B cell (primary cell): Measurements from ENCODE around the gene GGCX. TPM values are rescaled to one million over a fixed set of nuclear protein-coding genes. Genes with fewer than 3 reads are reported as not detected.

Experiments used
- ATAC-seq: fragments of 200-7000 bp; cut with Tn5 transposase; one replicate; pipeline ENCODE4 v1.10.0; 2021; ENCODE audit warnings: low read depth, mild to moderate bottlenecking, moderate number of reproducible peaks, moderate library complexity
- CTCF ChIA-PET: fragments of 350-600 bp; sonication (Branson Sonifier 250); formaldehyde crosslinking; loops from one replicate; lab custom pipeline; 2021; ENCODE audit warnings: antibody characterized with exemption, inconsistent platforms; lab: Charles Lee
- POLR2A ChIA-PET: fragments of 350-600 bp; sonication (Branson Sonifier 250); formaldehyde crosslinking; loops from one replicate; lab custom pipeline; 2021; ENCODE audit warnings: antibody characterized with exemption; lab: Charles Lee
- DNase-seq: peaks from one replicate; pipeline ENCODE4 v3.0.0; 2013
- H2AFZ ChIP-seq: 2 replicates; pipeline ENCODE4 v1.6.1; 2012; ENCODE audit warnings: mild to moderate bottlenecking, low read depth, low read length; ENCODE audit not compliant: insufficient read depth, poor library complexity, severe bottlenecking
- H3K27ac ChIP-seq, 2 donors: 1 replicate in 1 of 2; 2 replicates in 1 of 2; pipeline ENCODE4 v1.5.1; 2012 to 2013; ENCODE audit warnings: low read length in 2 of 2, mild to moderate bottlenecking in 2 of 2, moderate library complexity in 1 of 2
- H3K27me3 ChIP-seq, 4 experiments: fragments of 200-600 bp in 1 of 4; sonication (generic) in 1 of 4; replicated peaks in 1 of 4; 1 replicate in 2 of 4; 2 replicates in 2 of 4; pipeline versions ENCODE4 v1.6.1 to v1.7.0; 2013 to 2016; ENCODE audit warnings: low read length in 3 of 4, mild to moderate bottlenecking in 2 of 4, mixed read lengths in 1 of 4, moderate library complexity in 1 of 4; ENCODE audit not compliant: insufficient read depth in 4 of 4, control insufficient read depth in 3 of 4; ENCODE audit errors: control extremely low read depth in 1 of 4
- H3K36me3 ChIP-seq, 2 experiments: replicated peaks in 1 of 2; 1 replicate in 1 of 2; 2 replicates in 1 of 2; pipeline versions ENCODE4 v1.6.1 to v1.7.1; 2013; ENCODE audit warnings: low read length in 1 of 2; ENCODE audit not compliant: insufficient read depth in 2 of 2, control insufficient read depth in 1 of 2; ENCODE audit errors: control extremely low read depth in 1 of 2, extremely low read depth in 1 of 2
- H3K4me1 ChIP-seq, 2 donors: fragments of 200-600 bp in 1 of 2; sonication (generic) in 1 of 2; 1 replicate in 1 of 2; 2 replicates in 1 of 2; pipeline versions ENCODE4 v1.5.1 to v1.6.1; 2013 to 2017; ENCODE audit warnings: low read length in 2 of 2; ENCODE audit not compliant: control insufficient read depth in 2 of 2, insufficient read depth in 2 of 2
- H3K4me2 ChIP-seq: replicated peaks from 2 replicates; pipeline ENCODE3; 2012; ENCODE audit warnings: mild to moderate bottlenecking, low read depth, low read length; ENCODE audit not compliant: poor library complexity, severe bottlenecking
- H3K4me3 ChIP-seq, 5 experiments: fragments of 200-600 bp in 1 of 5; sonication (generic) in 1 of 5; 1 replicate in 3 of 5; 2 replicates in 2 of 5; pipeline versions ENCODE4 v1.5.1 to v1.7.0; 2011 to 2016; ENCODE audit warnings: low read length in 4 of 5, mild to moderate bottlenecking in 4 of 5, low read depth in 2 of 5, control low read depth in 1 of 5, moderate library complexity in 1 of 5; ENCODE audit not compliant: insufficient read depth in 1 of 5; ENCODE audit errors: control extremely low read depth in 1 of 5, extremely low read depth in 1 of 5
- H3K79me2 ChIP-seq: fragments of 200-600 bp; sonication (generic); one replicate; pipeline ENCODE4 v1.6.0; 2016; ENCODE audit warnings: low read length; ENCODE audit not compliant: control insufficient read depth, insufficient read depth
- H3K9ac ChIP-seq: fragments of 200-600 bp; sonication (generic); 2 replicates; pipeline ENCODE4 v1.6.1; 2017; ENCODE audit warnings: mild to moderate bottlenecking, low read length, moderate library complexity
- H3K9me3 ChIP-seq, 3 donors: one replicate each; pipeline versions ENCODE4 v1.6.1 to v1.7.1; 2013; ENCODE audit warnings: low read length in 2 of 3; ENCODE audit not compliant: control insufficient read depth in 2 of 3, insufficient read depth in 1 of 3; ENCODE audit errors: control extremely low read depth in 1 of 3
- H4K20me1 ChIP-seq: 2 replicates; pipeline ENCODE4 v1.6.0; 2012; ENCODE audit warnings: mild to moderate bottlenecking, low read length; ENCODE audit not compliant: insufficient read depth, control insufficient read depth, poor library complexity, severe bottlenecking
- H3K27ac Mint-ChIP-seq: one replicate; pipeline ENCODE4 v1.8.0; 2021; ENCODE audit warnings: mixed read lengths
- H3K27me3 Mint-ChIP-seq: one replicate; pipeline ENCODE4 v1.8.0; 2021; ENCODE audit warnings: mixed read lengths
- H3K4me1 Mint-ChIP-seq: one replicate; pipeline ENCODE4 v1.8.0; 2021; ENCODE audit warnings: mixed read lengths
- H3K4me3 Mint-ChIP-seq: one replicate; pipeline ENCODE4 v1.8.0; 2021; ENCODE audit warnings: mixed read lengths
- H3K9me3 Mint-ChIP-seq: one replicate; pipeline ENCODE4 v1.8.0; 2022; ENCODE audit warnings: mixed read lengths; ENCODE audit not compliant: insufficient read depth
- CTCF ChIP-seq: fragments of 200-600 bp; IDR thresholded peaks from one replicate; pipeline ENCODE4 v1.8.0; 2022; ENCODE audit warnings: antibody characterized with exemption, mild to moderate bottlenecking
- EZH2 ChIP-seq: IDR thresholded peaks from 2 replicates; pipeline ENCODE4 v1.6.1; 2012; ENCODE audit warnings: borderline replicate concordance, low read depth, mild to moderate bottlenecking, moderate library complexity, low read length; ENCODE audit not compliant: insufficient read depth, poor library complexity, severe bottlenecking
- WGBS: methylation state at CpG from one replicate; pipeline ENCODE4 v1.1.5; 2013; ENCODE audit warnings: missing lambda C conversion rate; ENCODE audit not compliant: insufficient coverage; 5-methylcytosine and 5-hydroxymethylcytosine counted together
- intact Hi-C: fragments of 100-400 bp; cut with micrococcal nuclease; formaldehyde crosslinking; loops from one replicate; pipeline ENCODE4 v1.10.0; 2022
- polyA plus RNA-seq: library from polyadenylated mRNA; depleted of rRNA; stranded (reverse); fragments of >200 nt; gene quantifications from 2 replicates; pipeline ENCODE4 v1.2.3, GENCODE V29; 2012
- total RNA-seq, 2 donors: library from RNA; stranded (reverse); fragments of 120-200 nt in 1 of 2; gene quantifications; 1 replicate in 1 of 2; 2 replicates in 1 of 2; pipeline versions ENCODE4 v1.2.3 to v1.2.4, GENCODE V29; 2013 to 2022

GGCX gene
- total and polyA plus RNA-seq, 2 donors (not counting 1 experiment from before 2014, with no cell fraction given) = 23.5 to 36.8 TPM

- POLR2A ChIA-PET = no interaction called here
- H4K20me1 ChIP-seq = no peaks in the 10 kb centered on the region
- WGBS = 94% methylated on average over 17 of the region's 17 CpGs
- no peak overlapping the region for H3K4me2 ChIP-seq
- H3K79me2 ChIP-seq = no peaks in the 10 kb centered on the region
- peaks cover 13% of the 10 kb centered on the region for H3K4me1 Mint-ChIP-seq
- H3K27me3 Mint-ChIP-seq = no peaks in the 10 kb centered on the region
- no peak overlapping the region for H3K27ac ChIP-seq
- H3K27me3 ChIP-seq = no peaks in the 10 kb centered on the region
- H3K4me3 Mint-ChIP-seq = no peak overlapping the region
- H2AFZ ChIP-seq = no peak overlapping the region
- H3K4me1 ChIP-seq = peaks cover 6 to 15% of the 10 kb centered on the region in 2 donors
- no peak overlapping the region for H3K4me3 ChIP-seq
- CTCF ChIA-PET = no interaction called here
- no peak overlapping the region for H3K27ac Mint-ChIP-seq
- H3K9me3 ChIP-seq = no peaks in the 10 kb centered on the region
- ATAC-seq = no peak
- DNase-seq = no peak
- intact Hi-C loops = no loop called here
- H3K9me3 Mint-ChIP-seq = no peaks in the 10 kb centered on the region
- no peak overlapping the region for H3K9ac ChIP-seq
- no peaks in the 10 kb centered on the region for H3K36me3 ChIP-seq
- TF ChIP-seq CTCF (no peak), EZH2 (no peak)
These were observed 58.0 kb downstream of the GGCX start for GRCh38 chr2:85503168-85503850.

- Histone ChIP-seq H3K4me3 (no peak overlapping the region), H3K27ac (no peak overlapping the region), H2AFZ (no peak overlapping the region), H3K9me3 (no peaks in the 10 kb centered on the region), H4K20me1 (no peaks in the 10 kb centered on the region), H3K4me1 (peaks cover 6 to 15% of the 10 kb centered on the region in 2 donors), H3K9ac (no peak overlapping the region), H3K36me3 (no peaks in the 10 kb centered on the region), H3K79me2 (no peaks in the 10 kb centered on the region), H3K4me2 (no peak overlapping the region), H3K27me3 (no peaks in the 10 kb centered on the region)
- Mint-ChIP-seq H3K27ac (no peak overlapping the region), H3K4me3 (no peak overlapping the region), H3K9me3 (no peaks in the 10 kb centered on the region), H3K4me1 (peaks cover 13% of the 10 kb centered on the region), H3K27me3 (no peaks in the 10 kb centered on the region)
- ATAC-seq (no peak), DNase-seq (no peak)
- no peak for TF ChIP-seq CTCF
- TF ChIP-seq EZH2 = no peak
- POLR2A ChIA-PET = no interaction called here
- intact Hi-C loops = no loop called here
- CTCF ChIA-PET = no interaction called here
- WGBS = 65% methylated on average over 3 of the region's 3 CpGs
These were observed 58.6 kb downstream of the GGCX start for GRCh38 chr2:85502720-85503119.
